Measurements from ENCODE around the gene ADRA2B.
"Not testable (repeated sequence)": the region's sequence is repeated elsewhere in the genome, so short reads cannot be mapped to it uniquely, and the experiment has no call there.

ADRA2B gene

DNA sequence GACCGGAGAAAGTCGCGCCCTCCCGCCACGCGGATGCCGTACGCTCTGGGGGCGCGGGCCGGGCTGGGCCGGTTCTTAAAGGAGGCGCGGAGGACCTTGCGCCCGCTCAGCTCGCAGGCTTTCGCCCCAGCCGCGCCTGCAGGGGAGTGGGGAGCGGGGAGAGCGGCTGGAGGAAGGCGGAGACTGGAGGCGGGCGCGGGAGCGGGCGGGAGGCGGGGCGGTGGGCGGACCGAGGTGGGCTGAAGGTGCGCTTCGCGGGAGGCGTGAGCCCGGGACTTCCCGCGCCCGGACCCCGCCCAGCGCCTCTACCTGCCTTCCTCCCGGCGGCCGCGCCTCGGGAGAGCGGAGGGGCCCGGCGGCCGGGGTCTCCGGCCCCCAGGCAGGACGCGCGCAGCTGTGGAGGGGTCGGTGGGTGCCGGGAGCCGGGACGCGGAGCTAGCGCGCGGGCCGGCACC, at the start of gene ADRA2B:
Gene ADRA2B (minus strand): TSS at position 148 of the 455 bp plus-strand sequence. CDS start 422 bp downstream, outside the sequence.
- Histone ChIP-seq H3K4me1 (ENCODE audit: control insufficient read depth in 1 of 2, insufficient read depth in 2 of 2, low read length in 2 of 2) (peaks cover 0 to 7% of the 10 kb centered on the region in 2 donors), H3K9me3 (ENCODE audit: control insufficient read depth in 1 of 2, low read length in 2 of 2) (no peaks in the 10 kb centered on the region), H3K27me3 (ENCODE audit: low read depth, low read length) (peaks cover 28% of the 10 kb centered on the region), H3K4me3 (ENCODE audit: low read depth in 1 of 2, low read length in 2 of 2) (peak within 1 kb of the TSS in 1 of 2 donors; percentile 61), H3K36me3 (ENCODE audit: control insufficient read depth in 1 of 2, insufficient read depth in 2 of 2, low read length in 2 of 2) (no peaks in the 10 kb centered on the region), H3K27ac (ENCODE audit: low read length) (no peak within 1 kb of the TSS)

DNA sequence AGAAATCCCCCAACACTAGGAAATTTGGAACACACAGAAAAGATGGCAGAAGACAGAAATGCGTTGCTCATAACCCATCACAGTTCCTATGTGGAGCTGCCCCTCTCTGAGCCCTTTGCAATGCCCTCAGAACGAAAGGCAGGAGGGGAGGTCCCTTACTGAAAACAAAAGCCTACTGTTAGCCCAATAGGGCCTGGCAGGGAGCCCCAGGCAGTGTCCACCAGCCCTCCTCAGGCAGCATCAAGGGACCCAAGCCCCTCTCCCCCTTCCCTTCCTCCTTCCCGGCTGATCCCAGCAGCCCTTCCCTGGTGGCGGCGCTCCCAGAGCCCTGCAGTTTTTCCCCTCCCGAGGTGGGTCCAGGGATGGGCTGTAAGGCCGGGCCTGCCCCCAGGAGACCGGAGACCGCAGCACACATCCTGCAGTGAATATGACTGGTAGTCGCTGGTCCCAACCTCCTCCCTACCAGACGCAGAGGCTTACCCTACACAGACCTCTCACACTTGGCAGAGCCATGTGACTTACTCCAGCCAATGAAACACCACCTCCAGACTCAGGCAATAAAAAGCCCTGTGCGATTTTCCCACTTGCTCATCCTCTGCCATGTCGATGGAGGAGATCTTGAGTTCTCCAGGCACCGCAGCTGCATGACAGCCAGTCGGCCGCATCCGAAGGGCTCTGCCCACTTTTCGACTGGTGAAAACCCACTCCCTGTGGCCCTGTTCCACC, 48.3 kb upstream of the ADRA2B start:
- H3K27ac ChIP-seq (ENCODE audit: low read length) = no peak overlapping the region
- peaks cover 0 to 3% of the 10 kb centered on the region in 2 donors for H3K9me3 ChIP-seq (ENCODE audit: control insufficient read depth in 1 of 2, low read length in 2 of 2)
- H3K36me3 ChIP-seq (ENCODE audit: control insufficient read depth in 1 of 2, insufficient read depth in 2 of 2, low read length in 2 of 2) = no peaks in the 10 kb centered on the region
- no peak overlapping the region for H3K4me3 ChIP-seq (ENCODE audit: low read depth in 1 of 2, low read length in 2 of 2)
- no peaks in the 10 kb centered on the region for H3K4me1 ChIP-seq (ENCODE audit: control insufficient read depth in 1 of 2, insufficient read depth in 2 of 2, low read length in 2 of 2)
- H3K27me3 ChIP-seq (ENCODE audit: low read depth, low read length) = no peaks in the 10 kb centered on the region

DNA sequence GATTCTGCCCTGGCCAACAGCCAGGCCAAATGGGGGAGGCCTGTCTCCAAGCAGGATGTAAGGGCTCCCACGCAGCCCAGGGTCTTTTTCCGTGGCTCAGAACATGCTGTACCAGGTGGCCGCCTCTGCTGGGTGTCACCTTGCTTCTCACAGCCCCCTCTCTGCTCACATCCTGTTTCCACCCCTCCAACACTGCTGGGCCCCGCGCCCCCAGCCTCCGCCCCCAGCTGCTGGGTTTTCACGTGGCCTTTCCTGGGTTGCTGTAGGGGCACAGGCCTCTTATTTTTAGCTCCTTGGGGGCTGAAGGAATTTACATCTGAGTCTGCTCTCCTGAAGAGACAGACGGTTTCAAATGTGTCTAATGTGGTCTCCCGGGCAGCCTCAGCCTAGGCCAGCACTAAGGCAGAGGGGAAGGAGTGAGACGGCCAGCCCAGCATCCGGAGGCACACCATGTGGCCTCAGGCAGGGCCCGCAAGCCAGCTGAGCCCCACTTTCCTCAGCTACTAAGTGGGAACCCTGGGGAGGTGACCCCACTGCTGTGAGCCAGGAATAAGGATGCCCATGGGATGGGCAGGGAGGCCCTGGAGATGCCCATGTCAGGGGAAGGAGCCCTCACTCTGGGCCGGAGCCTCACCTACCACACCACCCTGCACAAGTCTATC, 47.5 kb upstream of the ADRA2B start:
- Histone ChIP-seq H3K4me1 (ENCODE audit: control insufficient read depth in 1 of 2, insufficient read depth in 2 of 2, low read length in 2 of 2) (no peaks in the 10 kb centered on the region), H3K36me3 (ENCODE audit: control insufficient read depth in 1 of 2, insufficient read depth in 2 of 2, low read length in 2 of 2) (no peaks in the 10 kb centered on the region), H3K4me3 (ENCODE audit: low read depth in 1 of 2, low read length in 2 of 2) (no peak overlapping the region), H3K9me3 (ENCODE audit: control insufficient read depth in 1 of 2, low read length in 2 of 2) (peaks cover 0 to 3% of the 10 kb centered on the region in 2 donors), H3K27me3 (ENCODE audit: low read depth, low read length) (no peaks in the 10 kb centered on the region), H3K27ac (ENCODE audit: low read length) (no peak overlapping the region)

DNA sequence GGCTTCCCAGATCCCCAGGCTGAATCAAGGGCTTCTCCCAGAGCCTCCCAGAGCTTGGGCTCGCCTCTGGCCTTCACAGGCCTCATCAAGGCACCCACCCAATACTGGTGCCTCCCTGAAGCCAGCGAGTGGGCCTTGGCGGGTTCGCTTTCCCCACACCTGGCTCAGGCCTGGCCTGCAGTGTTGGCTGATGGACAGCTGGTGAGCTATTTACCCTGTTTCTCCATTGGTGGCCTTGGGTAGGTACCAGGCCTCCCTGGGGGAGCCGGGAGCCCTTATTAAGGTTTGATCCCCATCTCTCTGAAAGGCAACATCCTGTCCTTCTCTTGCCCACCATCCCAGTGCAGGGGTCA, 47.0 kb upstream of the ADRA2B start:
- H3K27ac ChIP-seq (ENCODE audit: low read length) = no peak overlapping the region
- no peaks in the 10 kb centered on the region for H3K4me1 ChIP-seq (ENCODE audit: control insufficient read depth in 1 of 2, insufficient read depth in 2 of 2, low read length in 2 of 2)

DNA sequence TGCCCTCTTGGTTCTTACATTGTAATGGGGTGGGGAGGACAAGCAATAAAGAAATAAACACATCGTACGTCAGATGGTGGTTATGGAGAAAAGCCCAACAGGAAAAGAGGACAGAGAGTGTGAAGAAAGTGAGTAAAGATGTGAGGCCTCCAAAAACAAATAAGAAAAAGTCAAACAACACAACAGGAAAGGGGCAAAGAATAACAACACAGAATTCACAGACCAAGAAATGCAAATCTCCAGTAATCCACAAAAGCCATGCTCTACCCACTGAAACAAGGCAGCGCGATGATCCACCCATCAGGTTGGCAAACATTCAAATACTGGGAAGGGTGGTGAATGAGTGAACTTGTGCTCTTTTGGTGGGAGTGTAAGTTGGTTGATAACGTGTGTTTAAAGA, 45.5 kb upstream of the ADRA2B start:
- no peak overlapping the region for H3K4me3 ChIP-seq (ENCODE audit: low read depth in 1 of 2, low read length in 2 of 2)
- H3K27ac ChIP-seq (ENCODE audit: low read length) = no peak overlapping the region
- H3K4me1 ChIP-seq (ENCODE audit: control insufficient read depth in 1 of 2, insufficient read depth in 2 of 2, low read length in 2 of 2) = no peaks in the 10 kb centered on the region
- no peaks in the 10 kb centered on the region for H3K27me3 ChIP-seq (ENCODE audit: low read depth, low read length)
- H3K9me3 ChIP-seq (ENCODE audit: control insufficient read depth in 1 of 2, low read length in 2 of 2) = peaks cover 0 to 3% of the 10 kb centered on the region in 2 donors
- no peaks in the 10 kb centered on the region for H3K36me3 ChIP-seq (ENCODE audit: control insufficient read depth in 1 of 2, insufficient read depth in 2 of 2, low read length in 2 of 2)

More for the DNA sequence above, 47.0 kb upstream of the ADRA2B start:
- H3K9me3 ChIP-seq (ENCODE audit: control insufficient read depth in 1 of 2, low read length in 2 of 2) = peaks cover 0 to 3% of the 10 kb centered on the region in 2 donors
- H3K27me3 ChIP-seq (ENCODE audit: low read depth, low read length) = no peaks in the 10 kb centered on the region
- no peak overlapping the region for H3K4me3 ChIP-seq (ENCODE audit: low read depth in 1 of 2, low read length in 2 of 2)
- H3K36me3 ChIP-seq (ENCODE audit: control insufficient read depth in 1 of 2, insufficient read depth in 2 of 2, low read length in 2 of 2) = no peaks in the 10 kb centered on the region

DNA sequence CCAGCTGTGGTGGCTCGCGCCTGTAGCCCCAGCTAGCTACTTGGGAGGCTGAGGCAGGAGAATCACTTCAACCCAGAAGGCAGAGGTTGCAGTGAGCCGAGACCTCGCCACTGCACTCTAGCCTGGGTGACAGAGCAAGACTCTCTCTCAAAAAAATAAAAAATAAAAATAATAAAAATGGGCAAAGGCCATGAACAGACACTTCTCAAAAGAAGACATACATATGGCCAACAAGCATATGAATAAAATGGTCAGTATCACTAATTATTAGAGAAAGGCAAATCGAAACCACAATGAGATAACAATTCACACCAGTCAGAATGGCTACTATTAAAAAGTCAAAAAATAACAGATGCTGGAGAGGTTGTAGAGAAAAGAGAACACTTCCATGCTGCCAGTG, 44.0 kb upstream of the ADRA2B start:
- not testable (repeated sequence) for H3K9me3 ChIP-seq (ENCODE audit: control insufficient read depth in 1 of 2, low read length in 2 of 2); H3K27me3 ChIP-seq (ENCODE audit: low read depth, low read length); H3K4me1 ChIP-seq (ENCODE audit: control insufficient read depth in 1 of 2, insufficient read depth in 2 of 2, low read length in 2 of 2); H3K36me3 ChIP-seq (ENCODE audit: control insufficient read depth in 1 of 2, insufficient read depth in 2 of 2, low read length in 2 of 2); H3K27ac ChIP-seq (ENCODE audit: low read length); H3K4me3 ChIP-seq (ENCODE audit: low read depth in 1 of 2, low read length in 2 of 2)

DNA sequence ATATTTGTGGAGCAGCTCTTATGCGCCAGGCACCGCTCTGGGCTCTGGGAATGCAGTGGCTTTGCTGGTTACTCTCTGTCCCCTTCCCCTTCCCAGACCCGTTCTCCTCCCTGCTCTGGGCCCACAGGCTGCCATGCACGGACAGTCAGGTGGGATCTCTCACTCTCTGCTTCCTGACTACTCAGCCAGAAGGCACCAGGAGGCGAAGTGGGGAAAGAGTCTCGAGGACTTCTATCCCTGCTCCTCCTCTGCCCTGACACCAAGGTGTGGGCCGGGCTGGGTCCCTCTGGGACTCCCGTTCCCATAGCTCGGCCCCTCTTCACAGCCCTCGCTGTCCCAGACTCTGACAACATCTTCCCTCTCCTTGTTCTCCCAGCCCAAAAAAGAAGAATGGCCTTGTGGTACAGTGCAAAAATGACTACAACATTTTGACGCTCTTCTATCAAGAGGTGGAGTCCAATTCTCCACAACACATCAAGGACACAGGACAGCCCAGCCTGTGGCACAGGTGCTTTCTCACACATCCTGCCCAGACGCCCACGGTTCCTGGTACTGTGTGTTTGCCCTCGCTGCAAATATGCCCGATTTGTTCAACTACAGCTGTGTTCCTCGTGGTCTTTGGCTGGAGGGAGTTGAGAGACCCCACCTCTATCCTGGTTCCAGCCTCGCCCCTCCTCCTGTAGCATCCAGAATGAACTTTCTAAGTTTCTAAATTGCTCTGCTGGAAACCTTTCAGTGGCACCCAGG, 42.9 kb upstream of the ADRA2B start:
- Histone ChIP-seq H3K27ac (ENCODE audit: low read length) (no peak overlapping the region), H3K4me1 (ENCODE audit: control insufficient read depth in 1 of 2, insufficient read depth in 2 of 2, low read length in 2 of 2) (no peaks in the 10 kb centered on the region), H3K36me3 (ENCODE audit: control insufficient read depth in 1 of 2, insufficient read depth in 2 of 2, low read length in 2 of 2) (no peaks in the 10 kb centered on the region), H3K9me3 (ENCODE audit: control insufficient read depth in 1 of 2, low read length in 2 of 2) (peaks cover 0 to 3% of the 10 kb centered on the region in 2 donors), H3K27me3 (ENCODE audit: low read depth, low read length) (no peaks in the 10 kb centered on the region), H3K4me3 (ENCODE audit: low read depth in 1 of 2, low read length in 2 of 2) (no peak overlapping the region)

DNA sequence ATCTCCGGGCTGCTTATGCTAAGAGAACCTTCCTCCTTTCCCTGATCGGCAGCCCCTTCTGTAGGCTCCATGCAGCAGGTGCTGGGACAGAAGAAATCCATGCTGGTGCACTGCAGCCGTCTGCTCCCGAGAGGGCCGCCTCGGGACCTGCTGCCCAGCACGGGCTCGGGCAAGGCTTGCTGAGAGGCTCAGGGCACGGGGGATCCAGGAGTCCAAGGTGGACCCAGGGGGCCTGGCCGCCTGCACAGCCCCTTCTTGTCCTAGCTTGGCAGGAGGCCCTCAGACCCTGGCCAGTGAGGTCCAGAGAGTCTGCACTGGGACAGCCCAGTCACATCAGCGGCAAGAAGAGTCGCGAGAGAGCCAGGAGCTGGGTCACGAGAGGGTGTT, 42.2 kb upstream of the ADRA2B start:
- no peak overlapping the region for H3K27ac ChIP-seq (ENCODE audit: low read length)
- H3K9me3 ChIP-seq (ENCODE audit: control insufficient read depth in 1 of 2, low read length in 2 of 2) = peaks cover 0 to 3% of the 10 kb centered on the region in 2 donors
- H3K27me3 ChIP-seq (ENCODE audit: low read depth, low read length) = no peaks in the 10 kb centered on the region
- no peaks in the 10 kb centered on the region for H3K4me1 ChIP-seq (ENCODE audit: control insufficient read depth in 1 of 2, insufficient read depth in 2 of 2, low read length in 2 of 2)
- H3K36me3 ChIP-seq (ENCODE audit: control insufficient read depth in 1 of 2, insufficient read depth in 2 of 2, low read length in 2 of 2) = no peaks in the 10 kb centered on the region
- no peak overlapping the region for H3K4me3 ChIP-seq (ENCODE audit: low read depth in 1 of 2, low read length in 2 of 2)

DNA sequence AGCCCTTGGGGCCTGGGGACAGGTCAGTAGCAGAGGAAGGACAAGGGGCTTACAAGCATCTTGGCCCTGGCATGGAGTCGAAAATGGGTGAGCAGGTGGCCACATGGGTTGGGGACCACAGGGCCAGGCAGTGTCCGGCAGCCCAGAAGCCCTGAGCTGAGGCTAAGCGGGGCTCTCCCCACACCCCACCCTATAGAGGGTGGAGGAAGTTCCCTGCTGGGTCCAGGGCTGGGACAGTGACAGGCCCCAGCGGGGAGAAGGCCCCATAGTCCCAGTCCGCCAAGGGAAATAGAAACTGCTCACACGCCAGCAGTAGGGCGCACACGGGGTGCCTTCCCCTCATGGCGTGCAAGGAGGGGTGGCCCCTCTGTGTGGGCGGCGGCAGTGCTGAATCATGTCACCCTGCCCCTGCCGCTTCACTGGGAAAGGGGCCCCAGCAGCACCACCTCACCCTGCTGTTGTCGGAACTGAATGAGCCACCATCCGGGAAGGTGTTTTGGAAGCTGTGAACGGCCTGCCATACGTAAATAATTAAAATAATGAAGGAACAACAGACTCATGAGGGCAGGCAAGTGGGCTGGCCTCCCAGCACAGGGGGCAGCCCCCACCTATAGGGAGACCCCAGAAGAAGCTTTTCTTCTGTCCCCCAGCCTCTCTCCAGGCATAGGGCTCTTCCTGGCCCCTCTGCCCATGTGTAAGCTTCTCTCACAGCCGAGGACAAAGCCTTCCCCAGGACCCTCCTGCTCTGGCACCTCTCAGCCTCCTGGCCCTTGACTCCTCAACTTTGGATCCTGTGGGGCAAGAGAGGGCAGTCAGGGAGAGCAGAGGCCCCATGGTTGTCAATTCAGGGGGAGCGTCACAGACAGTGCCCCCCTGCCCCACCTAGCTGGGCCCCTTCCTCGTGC, 41.5 kb upstream of the ADRA2B start:
- Histone ChIP-seq H3K36me3 (ENCODE audit: control insufficient read depth in 1 of 2, insufficient read depth in 2 of 2, low read length in 2 of 2) (no peaks in the 10 kb centered on the region), H3K27ac (ENCODE audit: low read length) (no peak overlapping the region), H3K4me1 (ENCODE audit: control insufficient read depth in 1 of 2, insufficient read depth in 2 of 2, low read length in 2 of 2) (no peaks in the 10 kb centered on the region), H3K4me3 (ENCODE audit: low read depth in 1 of 2, low read length in 2 of 2) (no peak overlapping the region), H3K27me3 (ENCODE audit: low read depth, low read length) (no peaks in the 10 kb centered on the region), H3K9me3 (ENCODE audit: control insufficient read depth in 1 of 2, low read length in 2 of 2) (peaks cover 0 to 3% of the 10 kb centered on the region in 2 donors)

DNA sequence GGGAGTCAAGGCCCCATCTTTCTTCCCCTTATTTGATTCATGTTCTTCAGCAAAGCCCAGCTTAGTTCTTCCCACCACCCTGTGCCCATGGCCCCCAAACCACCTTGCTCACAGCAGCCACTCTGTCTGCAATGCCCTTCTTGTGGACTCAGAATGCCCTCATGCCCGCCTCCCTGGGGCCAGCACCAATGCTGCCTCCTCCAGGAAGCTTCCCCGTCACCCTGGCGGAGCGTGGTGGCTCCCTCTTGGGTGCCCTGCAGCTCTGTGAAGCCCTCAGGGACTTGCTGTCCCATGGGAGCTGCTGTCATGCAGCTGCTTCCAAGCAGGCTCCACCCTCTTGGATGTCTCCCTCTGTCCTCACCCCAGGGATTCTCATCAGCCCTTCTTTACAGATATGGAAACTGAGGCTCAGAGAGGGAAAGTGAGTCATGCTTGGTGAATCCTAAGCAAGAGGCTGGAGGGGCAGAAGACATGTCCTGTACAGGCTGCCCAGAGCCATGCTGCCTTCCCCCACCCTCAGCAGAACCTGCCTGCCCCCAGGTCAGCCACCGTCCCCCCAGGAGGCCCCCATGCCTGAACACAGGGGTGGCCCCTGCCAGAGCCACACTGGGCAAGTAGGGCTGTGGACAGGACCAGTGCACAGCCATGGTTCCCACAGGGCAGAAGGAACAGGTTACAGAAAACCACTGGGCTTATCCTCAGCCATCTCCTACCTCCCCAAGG, 40.7 kb upstream of the ADRA2B start:
- no peaks in the 10 kb centered on the region for H3K36me3 ChIP-seq (ENCODE audit: control insufficient read depth in 1 of 2, insufficient read depth in 2 of 2, low read length in 2 of 2)
- H3K4me3 ChIP-seq (ENCODE audit: low read depth in 1 of 2, low read length in 2 of 2) = no peak overlapping the region
- peaks cover 0 to 3% of the 10 kb centered on the region in 2 donors for H3K9me3 ChIP-seq (ENCODE audit: control insufficient read depth in 1 of 2, low read length in 2 of 2)
- no peaks in the 10 kb centered on the region for H3K4me1 ChIP-seq (ENCODE audit: control insufficient read depth in 1 of 2, insufficient read depth in 2 of 2, low read length in 2 of 2)
- no peak overlapping the region for H3K27ac ChIP-seq (ENCODE audit: low read length)
- no peaks in the 10 kb centered on the region for H3K27me3 ChIP-seq (ENCODE audit: low read depth, low read length)

Measured in muscle layer of duodenum (tissue), 2 donors.